Heart left ventricle (tissue), 16 donors: ENCODE data around the gene LOC101059915.
A peak's percentile ranks its signal among the peaks of the same experiment; 100 is the strongest.

Experiments
- ATAC-seq, 4 donors: fragments of 200-7000 bp; cut with Tn5 transposase; one replicate each; pipeline ENCODE4 v1.9.1; 2020 to 2022; ENCODE audit warnings: moderate library complexity in 4 of 4, mild to moderate bottlenecking in 3 of 4, moderate number of reproducible peaks in 1 of 4
- DNase-seq, 5 donors: peaks; one replicate each; pipeline ENCODE4 v3.0.0-alpha.2; 2020
- H3K27ac ChIP-seq, 12 donors: fragments of 200-600 bp; sonication (generic) in 4 of 12; one replicate each; pipeline versions ENCODE4 v1.5.0 to v1.8.0; 2016 to 2022; ENCODE audit warnings: mild to moderate bottlenecking in 2 of 12
- H3K27me3 ChIP-seq, 9 donors: fragments of 200-600 bp; sonication (generic) in 2 of 9; one replicate each; pipeline versions ENCODE4 v1.5.1 to v1.8.0; 2016 to 2022; ENCODE audit warnings: mild to moderate bottlenecking in 3 of 9
- H3K36me3 ChIP-seq, 9 donors: fragments of 200-600 bp; sonication (generic) in 2 of 9; one replicate each; pipeline versions ENCODE4 v1.5.0 to v1.8.0; 2018 to 2022; ENCODE audit warnings: mild to moderate bottlenecking in 2 of 9
- H3K4me1 ChIP-seq, 12 donors: fragments of 200-600 bp; sonication (generic) in 4 of 12; one replicate each; pipeline versions ENCODE4 v1.5.0 to v1.8.0; 2016 to 2022; ENCODE audit warnings: mild to moderate bottlenecking in 3 of 12
- H3K4me3 ChIP-seq, 12 donors: fragments of 200-600 bp; sonication (generic) in 4 of 12; one replicate each; pipeline versions ENCODE4 v1.5.0 to v1.8.0; 2017 to 2022; ENCODE audit warnings: mild to moderate bottlenecking in 9 of 12, moderate library complexity in 4 of 12
- H3K9me3 ChIP-seq, 12 donors: fragments of 200-600 bp; sonication (generic) in 4 of 12; one replicate each; pipeline versions ENCODE4 v1.5.0 to v1.8.0; 2016 to 2022; ENCODE audit warnings: mild to moderate bottlenecking in 1 of 12
- POLR2A ChIP-seq, 2 donors: fragments of 450-650 bp; IDR thresholded peaks; one replicate each; pipeline ENCODE4 v1.6.1; 2017; ENCODE audit warnings: antibody characterized with exemption in 2 of 2, mild to moderate bottlenecking in 2 of 2, moderate library complexity in 2 of 2
- WGBS, 4 donors: extraction: QIAGEN DNeasy Blood & Tissue Kit in 2 of 4; methylation state at CpG; one replicate each; pipeline versions ENCODE4 v1.1.5 to v1.1.7; 2013 to 2018; 5-methylcytosine and 5-hydroxymethylcytosine counted together
- intact Hi-C, 10 donors: fragments of 100-400 bp; cut with DNase I; formaldehyde crosslinking; loops; one replicate each; pipeline versions ENCODE4 v1.11.1 to v1.14.2; 2022
- TF ChIP-seq, protein P1 (sequence below), 12 donors: fragments of 200-600 bp; sonication (generic) in 4 of 12; IDR thresholded peaks; one replicate each; pipeline versions ENCODE4 v1.5.0 to v1.8.0; 2018 to 2022; ENCODE audit warnings: antibody characterized with exemption in 12 of 12, mild to moderate bottlenecking in 5 of 12
- donor health status: ischemic (EF 13 %, LVEDD 7.1; RV severe dilation, severe dysfunction).
- donor health status: healthy with polysubstance abuse.
- donor health status: DM: no; HTN: yes; CAD: no.
- donor health status: DM: no; HTN: no; CAD: no.
- donor health status: ischemic (EF 25% LVEDD 6.9; RV normal size, moderate dysfunction).
- donor health status: ischemic (EF 25% LVEDD 5.7; RV mildly dilated, moderate dysfunction).
- donor health status: healthy.
- donor health status: DM: yes; HTN: yes; CAD: no.
- donor health status: ischemic (EF 35%, LVEDD 5.7; RV mildly dilated, moderate dysfunction).
- donor health status: nonischemic (EF 11% LVEDD 7.7; RV severe dilation, severe dysfunction).
- donor health status: DM: yes; HTN: yes; CAD: no.
- donor health status: PGD.
- donor health status: ischemic (EF 29% LVEDD 5.4; RV normal size, mild dysfunction).
- donor health status: nonischemic (EF 23%, LVEDD 6.1; RV moderate dilation, normal function).

The LOC101059915 gene

DNA sequence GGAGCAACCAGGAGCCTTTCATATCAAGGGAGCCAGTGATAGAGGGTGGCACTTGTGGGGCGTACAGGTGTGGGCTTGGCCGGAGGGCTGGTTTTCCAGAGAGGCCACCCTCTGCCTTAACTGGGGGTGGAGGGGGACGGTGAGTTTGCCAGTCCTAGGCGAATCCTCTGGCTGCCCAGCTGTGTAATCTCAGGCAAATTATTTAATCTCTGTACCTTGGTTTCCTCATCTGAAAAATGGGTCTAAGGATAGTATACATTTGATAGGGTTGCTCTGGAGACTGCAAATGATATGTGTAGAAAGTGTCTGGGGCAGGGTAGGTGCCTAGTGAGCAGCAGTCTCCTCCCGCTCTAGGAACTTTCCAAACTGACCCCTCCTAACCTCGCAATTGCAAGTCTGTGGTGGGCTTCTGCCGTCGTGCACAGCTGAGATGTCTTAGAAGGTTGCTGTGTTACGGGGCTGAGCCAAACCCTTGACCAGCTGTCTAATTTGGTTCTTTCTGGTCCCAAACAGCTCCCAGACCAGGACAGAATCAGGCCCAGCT lies 45.2 kb upstream of the LOC101059915 start:
- no peak for DNase-seq
- Histone ChIP-seq H3K4me3 (no peak overlapping the region), H3K27me3 (no peaks in the 10 kb centered on the region), H3K9me3 (no peaks in the 10 kb centered on the region), H3K27ac (peak overlapping the region in 11 of 12 donors; percentile 39 to 84 (median 75)), H3K4me1 (peaks cover 0 to 20% (median 14%) of the 10 kb centered on the region in 12 donors), H3K36me3 (no peaks in the 10 kb centered on the region)
- ATAC-seq, result no peak
- WGBS, 4 donors, result 78 to 85% (median 83%) methylated on average over 8 to 9 of the region's 9 CpGs
- intact Hi-C loops, result no loop called here
- no peak for TF ChIP-seq POLR2A (IDR thresholded peaks at IDR 0.05)

DNA sequence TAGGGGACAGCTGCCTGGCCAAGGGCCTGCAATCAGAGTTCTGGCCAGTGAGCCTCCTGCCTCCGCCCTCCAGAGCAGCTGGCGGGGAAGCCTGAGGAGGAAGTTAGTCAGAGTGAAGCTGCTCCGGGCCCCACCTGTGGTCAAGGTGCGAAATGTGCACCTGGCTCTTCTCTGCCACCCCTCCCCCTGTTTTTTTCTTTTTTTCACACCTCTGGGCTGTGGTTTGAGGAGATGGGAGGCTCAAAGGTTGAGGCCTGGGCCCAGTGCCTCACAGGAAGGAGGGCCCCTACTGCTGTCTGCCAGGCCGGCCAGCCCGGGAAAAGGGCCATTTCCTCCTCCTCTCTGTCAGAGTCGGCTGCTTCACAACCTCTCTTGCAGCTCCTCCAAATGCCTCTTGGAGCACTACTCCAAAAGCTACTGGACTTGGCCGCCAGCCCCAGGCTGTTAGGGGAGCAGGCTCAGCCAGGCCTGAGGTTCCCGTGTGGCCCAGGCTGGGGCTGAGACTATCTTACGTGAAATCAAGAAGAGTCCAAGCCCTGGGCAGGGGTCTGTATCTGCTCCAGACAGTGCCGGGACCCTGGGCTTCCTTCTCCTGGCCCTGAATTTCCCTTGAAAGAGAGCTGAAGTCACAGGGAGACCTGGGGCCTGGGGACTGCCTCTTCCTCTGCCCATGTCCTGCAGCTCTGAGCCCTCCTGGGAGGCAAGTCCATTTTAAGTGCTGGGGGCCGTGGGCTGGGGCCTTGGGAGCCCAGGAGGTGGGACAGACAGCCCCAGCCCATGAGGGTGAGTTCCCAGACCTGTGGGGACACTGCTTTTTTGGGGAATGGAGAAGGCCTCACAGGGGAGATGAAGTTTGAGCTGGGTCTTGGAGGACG lies 44.5 kb upstream of the LOC101059915 start:
- Histone ChIP-seq H3K27ac (peak overlapping the region; percentile 44 to 84 (median 74)), H3K4me3 (peak overlapping the region in 1 of 12 donors; percentile 33), H3K27me3 (no peaks in the 10 kb centered on the region), H3K9me3 (no peaks in the 10 kb centered on the region), H3K36me3 (no peaks in the 10 kb centered on the region), H3K4me1 (peaks cover 0 to 20% (median 14%) of the 10 kb centered on the region in 12 donors)
- ATAC-seq, result peak; percentile 78 to 88 (median 87)
- no peak for TF ChIP-seq POLR2A (IDR thresholded peaks at IDR 0.05)
- TF ChIP-seq, protein P1, sequence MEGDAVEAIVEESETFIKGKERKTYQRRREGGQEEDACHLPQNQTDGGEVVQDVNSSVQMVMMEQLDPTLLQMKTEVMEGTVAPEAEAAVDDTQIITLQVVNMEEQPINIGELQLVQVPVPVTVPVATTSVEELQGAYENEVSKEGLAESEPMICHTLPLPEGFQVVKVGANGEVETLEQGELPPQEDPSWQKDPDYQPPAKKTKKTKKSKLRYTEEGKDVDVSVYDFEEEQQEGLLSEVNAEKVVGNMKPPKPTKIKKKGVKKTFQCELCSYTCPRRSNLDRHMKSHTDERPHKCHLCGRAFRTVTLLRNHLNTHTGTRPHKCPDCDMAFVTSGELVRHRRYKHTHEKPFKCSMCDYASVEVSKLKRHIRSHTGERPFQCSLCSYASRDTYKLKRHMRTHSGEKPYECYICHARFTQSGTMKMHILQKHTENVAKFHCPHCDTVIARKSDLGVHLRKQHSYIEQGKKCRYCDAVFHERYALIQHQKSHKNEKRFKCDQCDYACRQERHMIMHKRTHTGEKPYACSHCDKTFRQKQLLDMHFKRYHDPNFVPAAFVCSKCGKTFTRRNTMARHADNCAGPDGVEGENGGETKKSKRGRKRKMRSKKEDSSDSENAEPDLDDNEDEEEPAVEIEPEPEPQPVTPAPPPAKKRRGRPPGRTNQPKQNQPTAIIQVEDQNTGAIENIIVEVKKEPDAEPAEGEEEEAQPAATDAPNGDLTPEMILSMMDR (IDR thresholded peaks at IDR 0.05), result peak in 4 of 12 donors; percentile 10 to 44 (median 34)
- 19 to 47% (median 35%) methylated on average over 11 to 13 of the region's 13 CpGs for WGBS, 4 donors
- DNase-seq, result peak; percentile 69 to 85 (median 85)
- intact Hi-C loops, result no loop called here

DNA sequence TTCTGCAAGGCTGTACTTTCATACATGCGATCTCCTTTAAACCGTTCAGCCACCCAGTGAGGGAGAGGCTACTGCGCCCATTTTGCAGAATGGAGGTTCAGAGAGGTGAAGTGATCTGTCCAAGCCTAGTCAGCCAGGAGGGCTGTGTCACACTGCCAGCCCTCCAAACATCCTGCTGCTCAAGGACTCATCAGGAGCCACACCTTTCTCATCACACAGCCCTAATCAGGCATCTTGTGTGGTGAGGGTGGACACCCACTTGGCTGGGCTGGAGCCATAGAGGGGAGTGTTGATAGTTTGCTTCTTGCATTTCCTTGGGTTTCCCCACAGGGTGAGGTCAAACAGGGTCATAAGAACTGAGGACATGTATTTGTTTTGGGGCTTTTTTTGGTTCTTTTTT lies 43.6 kb upstream of the LOC101059915 start:
- H3K4me3 ChIP-seq, result no peak overlapping the region
- no peaks in the 10 kb centered on the region for H3K27me3 ChIP-seq
- peaks cover 0 to 20% (median 14%) of the 10 kb centered on the region in 12 donors for H3K4me1 ChIP-seq
- intact Hi-C loops, result no loop called here
- DNase-seq (no peak), ATAC-seq (no peak)
- 89 to 92% (median 90%) methylated on average over 2 to 3 of the region's 3 CpGs for WGBS, 4 donors
- TF ChIP-seq, protein P1 (IDR thresholded peaks at IDR 0.05), result no peak
- TF ChIP-seq POLR2A (IDR thresholded peaks at IDR 0.05), result no peak
- peak overlapping the region in 5 of 12 donors; percentile 71 to 84 (median 79) for H3K27ac ChIP-seq
- no peaks in the 10 kb centered on the region for H3K9me3 ChIP-seq
- H3K36me3 ChIP-seq, result no peaks in the 10 kb centered on the region

DNA sequence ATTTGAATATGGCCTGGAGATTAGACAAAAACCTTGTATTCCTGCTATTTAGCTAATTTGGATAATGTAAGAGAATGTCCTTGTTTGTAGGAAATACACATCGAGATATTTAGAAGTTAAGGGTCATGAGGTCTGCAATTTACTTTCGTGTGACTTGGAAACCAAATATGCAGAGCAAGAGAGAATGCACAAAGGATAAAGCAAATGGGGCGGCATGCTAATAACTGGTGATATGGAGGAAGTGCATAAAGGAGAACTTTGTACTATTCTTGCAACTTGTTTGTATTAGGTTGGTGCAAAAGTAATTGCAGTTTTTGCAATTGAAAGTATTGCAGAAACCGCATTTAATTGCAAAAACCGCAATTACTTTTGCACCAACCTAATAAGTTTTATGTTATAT lies 41.9 kb upstream of the LOC101059915 start:
- no peak for ATAC-seq
- intact Hi-C loops, result no loop called here
- WGBS, 4 donors, result 86 to 96% (median 91%) methylated on average over 5 of the region's 5 CpGs

More for the DNA sequence above, 41.9 kb upstream of the LOC101059915 start:
- no peak overlapping the region for H3K4me3 ChIP-seq
- no peaks in the 10 kb centered on the region for H3K27me3 ChIP-seq
- no peaks in the 10 kb centered on the region for H3K36me3 ChIP-seq
- H3K9me3 ChIP-seq, result no peaks in the 10 kb centered on the region
- TF ChIP-seq, protein P1 (IDR thresholded peaks at IDR 0.05), result no peak
- TF ChIP-seq POLR2A (IDR thresholded peaks at IDR 0.05), result no peak
- H3K27ac ChIP-seq, result no peak overlapping the region
- peaks cover 0 to 20% (median 14%) of the 10 kb centered on the region in 12 donors for H3K4me1 ChIP-seq
- DNase-seq, result no peak
